DOHH2 (cell line): ENCODE results near the gene TIMD4.
"Not testable (repeated sequence)": the region's sequence is repeated elsewhere in the genome, so short reads cannot be mapped to it uniquely, and the experiment has no call there.

ENCODE experiments used
- H3F3A ChIP-seq: fragments of 200-600 bp; sonication (generic), shearing (Covaris generic); 2 replicates; pipeline ENCODE4 v1.6.0; 2016; ENCODE audit warnings: antibody characterized with exemption, mild to moderate bottlenecking; ENCODE audit not compliant: control insufficient read depth, insufficient read depth
- H3K27ac ChIP-seq: fragments of 200-600 bp; sonication (generic); 2 replicates; pipeline ENCODE4 v1.5.1; 2014; ENCODE audit warnings: low read depth, mild to moderate bottlenecking, low read length, moderate library complexity
- H3K27me3 ChIP-seq: fragments of 200-600 bp; sonication (generic); 2 replicates; pipeline ENCODE4 v1.6.1; 2014; ENCODE audit warnings: mild to moderate bottlenecking, low read length, mixed read lengths; ENCODE audit not compliant: control insufficient read depth
- H3K36me3 ChIP-seq: fragments of 200-600 bp; sonication (generic); 2 replicates; pipeline ENCODE4 v1.6.1; 2014; ENCODE audit warnings: mild to moderate bottlenecking, low read length, moderate library complexity, mixed read lengths; ENCODE audit not compliant: control insufficient read depth
- H3K4me1 ChIP-seq: fragments of 200-600 bp; sonication (generic); 2 replicates; pipeline ENCODE4 v1.6.1; 2014; ENCODE audit warnings: mild to moderate bottlenecking, low read length, mixed read lengths; ENCODE audit not compliant: control insufficient read depth
- H3K4me2 ChIP-seq: fragments of 200-600 bp; sonication (generic); 2 replicates; pipeline ENCODE4 v1.6.0; 2014; ENCODE audit warnings: mild to moderate bottlenecking, low read length, moderate library complexity
- H3K4me3 ChIP-seq: fragments of 200-600 bp; sonication (generic); 2 replicates; pipeline ENCODE4 v1.5.1; 2014; ENCODE audit warnings: mild to moderate bottlenecking, low read length, mixed read lengths
- H3K79me2 ChIP-seq: fragments of 200-600 bp; sonication (generic); 2 replicates; pipeline ENCODE4 v1.6.1; 2014; ENCODE audit warnings: mild to moderate bottlenecking, low read length, mixed read lengths; ENCODE audit not compliant: control insufficient read depth
- H3K9me2 ChIP-seq: fragments of 200-600 bp; sonication (generic); replicated peaks from 2 replicates; pipeline ENCODE4 v1.6.1; 2014; ENCODE audit warnings: mild to moderate bottlenecking, low read length, mixed read lengths; ENCODE audit not compliant: control insufficient read depth
- H3K9me3 ChIP-seq: fragments of 200-600 bp; sonication (generic); 2 replicates; pipeline ENCODE4 v1.6.1; 2014; ENCODE audit warnings: antibody characterized with exemption, low read length, mixed read lengths; ENCODE audit not compliant: control insufficient read depth, insufficient read depth
- H4K20me1 ChIP-seq: fragments of 200-600 bp; sonication (generic); 2 replicates; pipeline ENCODE4 v1.6.0; 2014; ENCODE audit warnings: low read depth, mild to moderate bottlenecking, antibody characterized with exemption, low read length, moderate library complexity; ENCODE audit not compliant: control insufficient read depth, insufficient read depth
- CTCF ChIP-seq: fragments of 200-600 bp; sonication (generic); IDR thresholded peaks from one replicate; pipeline ENCODE4 v1.5.1; 2014; ENCODE audit warnings: antibody characterized with exemption, mild to moderate bottlenecking, low read depth, low read length; ENCODE audit not compliant: poor library complexity, severe bottlenecking
- EZH2phosphoT487 ChIP-seq: fragments of 200-600 bp; sonication (generic); IDR thresholded peaks from 2 replicates; pipeline ENCODE4 v1.6.1; 2017; ENCODE audit warnings: borderline replicate concordance, mild to moderate bottlenecking, antibody characterized with exemption, low read length, moderate library complexity, mixed read lengths

Gene TIMD4

GRCh38 chr5:156974328-156974727 is 11.3 kb upstream of the TIMD4 start:
- peaks cover 91% of the 10 kb centered on the region for H3K4me1 ChIP-seq
- H3K27ac ChIP-seq = peak overlapping the region; percentile 87
- peaks cover 43% of the 10 kb centered on the region for H3F3A ChIP-seq
- H3K9me2 ChIP-seq = no peaks in the 10 kb centered on the region
- H3K4me2 ChIP-seq = peak overlapping the region; percentile 63
- no peaks in the 10 kb centered on the region for H4K20me1 ChIP-seq
- no peaks in the 10 kb centered on the region for H3K27me3 ChIP-seq
- TF ChIP-seq EZH2phosphoT487 (no peak), CTCF (no peak)
- H3K36me3 ChIP-seq = peaks cover 8% of the 10 kb centered on the region
- H3K9me3 ChIP-seq = no peaks in the 10 kb centered on the region
- peak overlapping the region; percentile 43 for H3K4me3 ChIP-seq
- peaks cover 17% of the 10 kb centered on the region for H3K79me2 ChIP-seq

- H3K4me1 ChIP-seq = peaks cover 70% of the 10 kb centered on the region
- H4K20me1 ChIP-seq = no peaks in the 10 kb centered on the region
- peaks cover 31% of the 10 kb centered on the region for H3F3A ChIP-seq
- 0 out of 2 replicates have a peak overlapping the region, but pooled peaks have one; percentile 2 for H3K4me2 ChIP-seq
- no peaks in the 10 kb centered on the region for H3K36me3 ChIP-seq
- TF ChIP-seq EZH2phosphoT487 (no peak), CTCF (no peak)
- H3K27me3 ChIP-seq = no peaks in the 10 kb centered on the region
- no peaks in the 10 kb centered on the region for H3K9me2 ChIP-seq
- H3K27ac ChIP-seq = peak overlapping the region; percentile 24
- no peak overlapping the region for H3K4me3 ChIP-seq
- no peaks in the 10 kb centered on the region for H3K79me2 ChIP-seq
- H3K9me3 ChIP-seq = no peaks in the 10 kb centered on the region
These were observed 9.0 kb upstream of the TIMD4 start for GRCh38 chr5:156971848-156972525.

- Histone ChIP-seq H3F3A (peaks cover 26% of the 10 kb centered on the region), H3K79me2 (no peaks in the 10 kb centered on the region), H3K36me3 (no peaks in the 10 kb centered on the region), H3K4me2 (no peak overlapping the region), H4K20me1 (no peaks in the 10 kb centered on the region), H3K4me1 (peaks cover 69% of the 10 kb centered on the region), H3K27me3 (no peaks in the 10 kb centered on the region), H3K4me3 (no peak overlapping the region), H3K9me2 (no peaks in the 10 kb centered on the region), H3K9me3 (no peaks in the 10 kb centered on the region), H3K27ac (no peak overlapping the region)
- TF ChIP-seq CTCF = no peak
These were observed 8.4 kb upstream of the TIMD4 start for GRCh38 chr5:156971415-156971814.

- not testable (repeated sequence) for H3K36me3 ChIP-seq, H3K9me2 ChIP-seq, H3K27me3 ChIP-seq, H3F3A ChIP-seq, H4K20me1 ChIP-seq, H3K9me3 ChIP-seq, H3K4me2 ChIP-seq, H3K4me3 ChIP-seq, H3K27ac ChIP-seq, H3K79me2 ChIP-seq
- peaks cover 72% of the 10 kb centered on the region for H3K4me1 ChIP-seq
These were observed 4.4 kb upstream of the TIMD4 start for GRCh38 chr5:156967386-156967785.
